Right ventricle myocardium inferior (tissue), 1 donor: Measurements from ENCODE around the gene LCORL. TPM values are rescaled to one million over a fixed set of nuclear protein-coding genes. Genes with fewer than 3 reads are reported as not detected.
"Not testable (repeated sequence)": the region's sequence is repeated elsewhere in the genome, so short reads cannot be mapped to it uniquely, and the experiment has no call there.

Experiments
- ATAC-seq: fragments of 200-7000 bp; cut with Tn5 transposase; one replicate; pipeline ENCODE4 v1.9.1; 2020; ENCODE audit warnings: mild to moderate bottlenecking, moderate library complexity
- DNase-seq: peaks from one replicate; pipeline ENCODE4 v3.0.0; 2021; ENCODE audit errors: missing footprints
- intact Hi-C: fragments of 100-400 bp; cut with DNase I; formaldehyde crosslinking; loops from one replicate; pipeline ENCODE4 v1.11.0; 2022
- total RNA-seq: library from RNA; stranded (reverse); fragmentation: NEBNext Ultra II Directional; extraction: Animal tissue kit (Norgen Biotek cat#: 25700); gene quantifications from one replicate; pipeline ENCODE4 v1.2.1, GENCODE V29; 2021
- donor health status: DM: no; HTN: yes; CAD: no; lungs with severe emphysema.

Gene LCORL
- total RNA-seq, 1 donor from 2014 or later = 8.7 TPM

- intact Hi-C loops = no loop called here
- ATAC-seq = no peak
Observed at GRCh38 chr4:17876943-17877342, 144.6 kb downstream of the LCORL start.

GRCh38 chr4:17875402-17876070, 146.0 kb downstream of the LCORL start:
- ATAC-seq = no peak
- intact Hi-C loops = no loop called here
- no peak for DNase-seq

More at GRCh38 chr4:17876943-17877342, 144.6 kb downstream of the LCORL start:
- no peak for DNase-seq

- intact Hi-C loops = no loop called here
- ATAC-seq = no peak
Observed at GRCh38 chr4:17869327-17869726, 152.2 kb downstream of the LCORL start.

GRCh38 chr4:17867276-17867675, 154.3 kb downstream of the LCORL start:
- ATAC-seq (no peak), DNase-seq (no peak)
- intact Hi-C loops = no loop called here

More at GRCh38 chr4:17869327-17869726, 152.2 kb downstream of the LCORL start:
- no peak for DNase-seq

GRCh38 chr4:17866810-17867209, 154.7 kb downstream of the LCORL start:
- ATAC-seq (no peak), DNase-seq (no peak)
- intact Hi-C loops = no loop called here

GRCh38 chr4:17865866-17866363, 155.6 kb downstream of the LCORL start:
- intact Hi-C loops = no loop called here
- ATAC-seq = no peak

GRCh38 chr4:17861906-17862305, 159.6 kb downstream of the LCORL start:
- DNase-seq, ATAC-seq, intact Hi-C loops: not testable (repeated sequence)

More at GRCh38 chr4:17865866-17866363, 155.6 kb downstream of the LCORL start:
- DNase-seq = no peak

- intact Hi-C loops = no loop called here
- no peak for ATAC-seq
- DNase-seq = no peak
Observed at GRCh38 chr4:17859793-17860406, 161.7 kb downstream of the LCORL start.

- DNase-seq (no peak), ATAC-seq (no peak)
- intact Hi-C loops = no loop called here
Observed at GRCh38 chr4:17854036-17854435, 167.5 kb downstream of the LCORL start.

- intact Hi-C loops = no loop called here
- ATAC-seq = no peak
- no peak for DNase-seq
Observed at GRCh38 chr4:17851959-17852358, 169.6 kb downstream of the LCORL start.

GRCh38 chr4:17850295-17850694, 171.3 kb downstream of the LCORL start:
- DNase-seq, ATAC-seq, intact Hi-C loops: not testable (repeated sequence)

GRCh38 chr4:17846266-17846665, 175.3 kb downstream of the LCORL start:
- no peak for ATAC-seq
- intact Hi-C loops = no loop called here
- no peak for DNase-seq

- intact Hi-C loops = no loop called here
- DNase-seq (no peak), ATAC-seq (no peak)
Observed at GRCh38 chr4:17823871-17824669, 197.5 kb downstream of the LCORL start.

GRCh38 chr4:17817027-17817426, 204.5 kb downstream of the LCORL start:
- no peak for DNase-seq
- ATAC-seq = no peak
- intact Hi-C loops = loop anchor here (5.0 kb wide), 1 partner anchor 775 kb away; no protein-coding TSS in a partner anchor

GRCh38 chr4:17816142-17816541, 205.4 kb downstream of the LCORL start:
- ATAC-seq (no peak), DNase-seq (no peak)
- intact Hi-C loops = loop anchor here (5.0 kb wide), 1 partner anchor 776 kb away; no protein-coding TSS in a partner anchor

- intact Hi-C loops = loop anchor here (5.0 kb wide), 2 partner anchors 197 to 267 kb away; no protein-coding TSS in a partner anchor
- ATAC-seq (no peak), DNase-seq (no peak)
Observed at GRCh38 chr4:17814140-17814539, 207.4 kb downstream of the LCORL start.

- intact Hi-C loops = loop anchor here (5.0 kb wide), 2 partner anchors 196 to 266 kb away; no protein-coding TSS in a partner anchor
- no peak for DNase-seq
Observed at GRCh38 chr4:17812801-17813200, 208.8 kb downstream of the LCORL start.

GRCh38 chr4:17812125-17812524, 209.4 kb downstream of the LCORL start:
- ATAC-seq (no peak), DNase-seq (no peak)
- intact Hi-C loops = loop anchor here (5.0 kb wide), 2 partner anchors 195 to 265 kb away; no protein-coding TSS in a partner anchor

More at GRCh38 chr4:17812801-17813200, 208.8 kb downstream of the LCORL start:
- ATAC-seq = no peak

- intact Hi-C loops = loop anchor here (5.0 kb wide), 2 partner anchors 194 to 264 kb away; no protein-coding TSS in a partner anchor
- DNase-seq (no peak), ATAC-seq (no peak)
Observed at GRCh38 chr4:17811078-17811603, 210.4 kb downstream of the LCORL start.
